ENCODE data around the gene AFF2.

AFF2 gene

GRCh38 chrX:148923631-148924030 lies 423.2 kb downstream of the AFF2 start:
- DNase-seq (ENCODE audit: low read depth in 2 of 2), result no peak

- DNase-seq (ENCODE audit: low read depth in 2 of 2), result no peak
Observed at GRCh38 chrX:148926371-148926770, 426.0 kb downstream of the AFF2 start.

- DNase-seq (ENCODE audit: low read depth in 2 of 2), result no peak
Observed at GRCh38 chrX:148928811-148929210, 428.4 kb downstream of the AFF2 start.

- no peak for DNase-seq (ENCODE audit: low read depth in 2 of 2)
Observed at GRCh38 chrX:148929686-148930085, 429.3 kb downstream of the AFF2 start.

- DNase-seq (ENCODE audit: low read depth in 2 of 2), result no peak
Observed at GRCh38 chrX:148930206-148930729, 429.9 kb downstream of the AFF2 start.

GRCh38 chrX:148933881-148934280 lies 433.5 kb downstream of the AFF2 start:
- DNase-seq (ENCODE audit: low read depth in 2 of 2), result no peak

- DNase-seq (ENCODE audit: low read depth in 2 of 2), result no peak
Observed at GRCh38 chrX:148938348-148938747, 437.9 kb downstream of the AFF2 start.

GRCh38 chrX:148940411-148940996 lies 440.1 kb downstream of the AFF2 start:
- DNase-seq (ENCODE audit: low read depth in 2 of 2), result no peak

- DNase-seq (ENCODE audit: low read depth in 2 of 2), result no peak
Observed at GRCh38 chrX:148942754-148943153, 442.3 kb downstream of the AFF2 start.

- no peak for DNase-seq (ENCODE audit: low read depth in 2 of 2)
Observed at GRCh38 chrX:148947399-148947975, 447.1 kb downstream of the AFF2 start.

GRCh38 chrX:148956352-148956751 lies 455.9 kb downstream of the AFF2 start:
- DNase-seq (ENCODE audit: low read depth in 2 of 2), result no peak

- DNase-seq (ENCODE audit: low read depth in 2 of 2), result no peak
Observed at GRCh38 chrX:148958901-148959300, 458.5 kb downstream of the AFF2 start.

- DNase-seq (ENCODE audit: low read depth in 2 of 2), result no peak
Observed at GRCh38 chrX:148960060-148960459, 459.6 kb downstream of the AFF2 start.

- DNase-seq (ENCODE audit: low read depth in 2 of 2), result no peak
Observed at GRCh38 chrX:148961985-148962384, 461.6 kb downstream of the AFF2 start.

- no peak for DNase-seq (ENCODE audit: low read depth in 2 of 2)
Observed at GRCh38 chrX:148976571-148977400, 476.4 kb downstream of the AFF2 start.

GRCh38 chrX:148979786-148980185 lies 479.4 kb downstream of the AFF2 start:
- DNase-seq (ENCODE audit: low read depth in 2 of 2), result no peak

GRCh38 chrX:148984238-148984637 lies 483.8 kb downstream of the AFF2 start:
- DNase-seq (ENCODE audit: low read depth in 2 of 2), result no peak

- DNase-seq (ENCODE audit: low read depth in 2 of 2), result no peak
Observed at GRCh38 chrX:148991502-148991901, 491.1 kb downstream of the AFF2 start.

- no peak for DNase-seq (ENCODE audit: low read depth in 2 of 2)
Observed at GRCh38 chrX:148995661-148996060, 495.2 kb downstream of the AFF2 start.

GRCh38 chrX:149002320-149002719 lies 501.9 kb downstream of the AFF2 start:
- no peak for DNase-seq (ENCODE audit: low read depth in 2 of 2)

- DNase-seq (ENCODE audit: low read depth in 2 of 2), result no peak
Observed at GRCh38 chrX:149003863-149004660, 503.6 kb downstream of the AFF2 start.

GRCh38 chrX:149004936-149005335 lies 504.5 kb downstream of the AFF2 start:
- no peak for DNase-seq (ENCODE audit: low read depth in 2 of 2)
